GM23338 (cell line): Measurements from ENCODE around the gene M1AP.

ENCODE experiments used
- CREB1 ChIP-seq: fragments of 250-450 bp; sonication (Bioruptor Pico); IDR thresholded peaks from 2 replicates; pipeline ENCODE4 v1.5.0; 2020; ENCODE audit warnings: low read depth, mild to moderate bottlenecking, moderate library complexity
- CTCF ChIP-seq, 2 experiments: fragments of 200-600 bp in 1 of 2; sonication (generic) in 1 of 2; conservative IDR thresholded peaks; 2 replicates each; pipeline versions ENCODE4 v1.5.1 to v1.6.1; 2016 to 2017; ENCODE audit warnings: antibody characterized with exemption in 2 of 2, low read depth in 2 of 2, mild to moderate bottlenecking in 2 of 2, moderate library complexity in 1 of 2
- ETS1 ChIP-seq: IDR thresholded peaks from 2 replicates; pipeline ENCODE4 v1.6.1; 2016; ENCODE audit warnings: antibody characterized with exemption
- EZH2 ChIP-seq: fragments of 200-600 bp; sonication (generic); IDR thresholded peaks from one replicate; pipeline ENCODE4 v1.8.0; 2017; ENCODE audit warnings: antibody characterized with exemption, mild to moderate bottlenecking, low read depth; ENCODE audit not compliant: unreplicated experiment
- EZH2phosphoT487 ChIP-seq: fragments of 200-600 bp; sonication (generic); IDR thresholded peaks from one replicate; pipeline ENCODE4 v1.8.1; 2018; ENCODE audit warnings: antibody characterized with exemption; ENCODE audit not compliant: unreplicated experiment
- JUNB ChIP-seq: IDR thresholded peaks from one replicate; pipeline ENCODE4 v1.6.1; 2016; ENCODE audit warnings: antibody characterized with exemption; ENCODE audit not compliant: unreplicated experiment
- NANOG ChIP-seq: IDR thresholded peaks from 2 replicates; pipeline ENCODE4 v1.6.1; 2016; ENCODE audit warnings: antibody characterized with exemption, borderline replicate concordance
- POLR2AphosphoS5 ChIP-seq: IDR thresholded peaks from 2 replicates; pipeline ENCODE4 v1.6.1; 2016; ENCODE audit warnings: antibody characterized with exemption, low read depth
- REST ChIP-seq: IDR thresholded peaks from one replicate; pipeline ENCODE4 v1.6.1; 2018; ENCODE audit warnings: antibody characterized with exemption; ENCODE audit not compliant: unreplicated experiment
- STAT1 ChIP-seq: IDR thresholded peaks from one replicate; pipeline ENCODE4 v1.6.1; 2016; ENCODE audit warnings: antibody characterized with exemption; ENCODE audit not compliant: unreplicated experiment
- ZNF114 ChIP-seq: fragments of 250-450 bp; sonication (Bioruptor Pico); IDR thresholded peaks from 2 replicates; pipeline ENCODE4 v1.5.0; 2020; ENCODE audit warnings: mild to moderate bottlenecking, moderate library complexity
- ZNF331 ChIP-seq: fragments of 250-450 bp; sonication (Bioruptor Pico); IDR thresholded peaks from 2 replicates; pipeline ENCODE4 v1.5.0; 2020; ENCODE audit warnings: low read depth, mild to moderate bottlenecking, moderate library complexity
- ZNF462 ChIP-seq: fragments of 250-450 bp; sonication (Bioruptor Pico); IDR thresholded peaks from 2 replicates; pipeline ENCODE4 v1.5.0; 2020; ENCODE audit warnings: mild to moderate bottlenecking, moderate library complexity

- TF ChIP-seq POLR2AphosphoS5 (no peak), NANOG (no peak), CTCF (conservative IDR thresholded peaks at IDR 0.05; ENCODE audit: low read depth in 2 of 2) (no peak), EZH2 (no peak), CREB1 (CRISPR knock-in tag) (no peak), ZNF114 (CRISPR knock-in tag) (no peak), EZH2phosphoT487 (no peak), ETS1 (no peak), REST (no peak), JUNB (no peak), STAT1 (no peak), ZNF331 (CRISPR knock-in tag) (no peak), ZNF462 (no peak)
These were observed 64.0 kb downstream of the M1AP start for GRCh38 chr2:74584088-74584645.
